ENCODE measurements around the gene RNU2-63P.

- TF ChIP-seq EZH2 (IDR thresholded peaks at IDR 0.05) (no peak), POLR2AphosphoS5 (IDR thresholded peaks at IDR 0.05; ENCODE audit: borderline replicate concordance, low read depth, low read length) (no peak)
Measured at GRCh38 chr2:88049622-88050021, 33.3 kb upstream of the RNU2-63P start.
